H9 (cell line): ENCODE results near the gene INSIG1. TPM values are rescaled to one million over a fixed set of nuclear protein-coding genes. Genes with fewer than 3 reads are reported as not detected.

ENCODE experiments used
- DNase-seq: peaks from one replicate; pipeline ENCODE4 v3.0.0-alpha.2; 2017
- H2AFZ ChIP-seq: one replicate; pipeline ENCODE4 v1.6.1; 2013; ENCODE audit warnings: mild to moderate bottlenecking, low read length, control low read depth, moderate library complexity
- H2AK5ac ChIP-seq: 2 replicates; pipeline ENCODE4 v1.6.1; 2013; ENCODE audit warnings: low read length, control low read depth, mixed read lengths; ENCODE audit not compliant: insufficient read length
- H2BK120ac ChIP-seq: one replicate; pipeline ENCODE4 v1.6.1; 2013; ENCODE audit warnings: low read depth, mild to moderate bottlenecking, low read length, control low read depth, inconsistent platforms; ENCODE audit not compliant: poor library complexity, severe bottlenecking
- H2BK12ac ChIP-seq: 2 replicates; pipeline ENCODE4 v1.6.1; 2013; ENCODE audit warnings: low read length, control low read depth, mixed read lengths, low read depth; ENCODE audit not compliant: insufficient read length
- H2BK15ac ChIP-seq: 2 replicates; pipeline ENCODE4 v1.6.1; 2013; ENCODE audit warnings: low read depth, low read length, control low read depth
- H2BK20ac ChIP-seq: one replicate; pipeline ENCODE4 v1.6.1; 2013; ENCODE audit warnings: low read depth, mild to moderate bottlenecking, low read length, control low read depth, inconsistent platforms; ENCODE audit not compliant: poor library complexity, severe bottlenecking
- H2BK5ac ChIP-seq: 2 replicates; pipeline ENCODE4 v1.6.1; 2013; ENCODE audit warnings: low read length, control low read depth, mixed read lengths; ENCODE audit not compliant: insufficient read length
- H3K14ac ChIP-seq: 2 replicates; pipeline ENCODE4 v1.6.1; 2013; ENCODE audit warnings: low read length, control low read depth; ENCODE audit not compliant: insufficient read depth
- H3K18ac ChIP-seq: 2 replicates; pipeline ENCODE4 v1.6.1; 2013; ENCODE audit warnings: low read depth, mild to moderate bottlenecking, mixed read lengths, low read length, control low read depth; ENCODE audit not compliant: insufficient read length
- H3K23ac ChIP-seq: 2 replicates; pipeline ENCODE4 v1.6.1; 2013; ENCODE audit warnings: low read length, control low read depth, mixed read lengths, low read depth; ENCODE audit not compliant: insufficient read length
- H3K23me2 ChIP-seq: 2 replicates; pipeline ENCODE4 v1.6.1; 2013; ENCODE audit warnings: low read depth, mild to moderate bottlenecking, mixed read lengths, low read length, control low read depth; ENCODE audit not compliant: insufficient read length, poor library complexity, severe bottlenecking
- H3K27ac ChIP-seq: 2 replicates; pipeline ENCODE4 v1.5.1; 2013; ENCODE audit warnings: low read length, control low read depth, mixed read lengths, low read depth; ENCODE audit not compliant: insufficient read length
- H3K27me3 ChIP-seq: 2 replicates; pipeline ENCODE4 v1.6.1; 2013; ENCODE audit warnings: low read length, control low read depth, inconsistent platforms; ENCODE audit not compliant: insufficient read depth
- H3K4ac ChIP-seq: 2 replicates; pipeline ENCODE4 v1.6.1; 2013; ENCODE audit warnings: low read depth, mild to moderate bottlenecking, control low read depth, inconsistent platforms, low read length, moderate library complexity
- H3K4me1 ChIP-seq: 2 replicates; pipeline ENCODE4 v1.6.1; 2013; ENCODE audit warnings: low read length, control low read depth, inconsistent platforms; ENCODE audit not compliant: insufficient read depth
- H3K4me2 ChIP-seq: 2 replicates; pipeline ENCODE4 v1.6.1; 2013; ENCODE audit warnings: low read length, control low read depth, mixed read lengths; ENCODE audit not compliant: insufficient read length, insufficient read depth
- H3K56ac ChIP-seq: 2 replicates; pipeline ENCODE4 v1.6.1; 2013; ENCODE audit warnings: low read depth, mild to moderate bottlenecking, mixed read lengths, low read length, control low read depth; ENCODE audit not compliant: insufficient read length
- H3K79me1 ChIP-seq: 2 replicates; pipeline ENCODE4 v1.6.1; 2013; ENCODE audit warnings: low read depth, mild to moderate bottlenecking, moderate library complexity, low read length, control low read depth, inconsistent platforms; ENCODE audit not compliant: insufficient read depth, poor library complexity, severe bottlenecking
- H3K79me2 ChIP-seq: 2 replicates; pipeline ENCODE4 v1.6.1; 2013; ENCODE audit warnings: low read length, control low read depth, inconsistent platforms; ENCODE audit not compliant: insufficient read depth
- H3K9ac ChIP-seq: 2 replicates; pipeline ENCODE4 v1.6.1; 2013; ENCODE audit warnings: low read length, control low read depth, mixed read lengths; ENCODE audit not compliant: insufficient read length; ENCODE audit errors: extremely low read depth
- H3K9me3 ChIP-seq: one replicate; pipeline ENCODE4 v1.6.1; 2013; ENCODE audit warnings: low read depth, low read length, inconsistent platforms; ENCODE audit not compliant: control insufficient read depth
- H3T11ph ChIP-seq: one replicate; pipeline ENCODE4 v1.6.1; 2013; ENCODE audit warnings: mild to moderate bottlenecking, low read length, control low read depth, inconsistent platforms
- H4K20me1 ChIP-seq: one replicate; pipeline ENCODE4 v1.6.1; 2013; ENCODE audit not compliant: control insufficient read depth, insufficient read length, insufficient read depth
- H4K5ac ChIP-seq: 2 replicates; pipeline ENCODE4 v1.6.1; 2013; ENCODE audit warnings: low read depth, mild to moderate bottlenecking, mixed read lengths, low read length, control low read depth; ENCODE audit not compliant: insufficient read length
- H4K8ac ChIP-seq: replicated peaks from 2 replicates; pipeline ENCODE4 v1.6.1; 2013; ENCODE audit warnings: low read length, control low read depth, mixed read lengths, low read depth; ENCODE audit not compliant: insufficient read length
- H4K91ac ChIP-seq: 2 replicates; pipeline ENCODE4 v1.6.1; 2013; ENCODE audit warnings: low read depth, mild to moderate bottlenecking, moderate library complexity, mixed read lengths, low read length, control low read depth; ENCODE audit not compliant: insufficient read length
- H3K27ac Mint-ChIP-seq, 3 experiments: 2 replicates in 2 of 3; 3 replicates in 1 of 3; pipeline ENCODE4 v1.8.0; 2020 to 2021; ENCODE audit warnings: mixed read lengths in 3 of 3, mild to moderate bottlenecking in 1 of 3, moderate library complexity in 1 of 3
- H3K27me3 Mint-ChIP-seq: 2 replicates; pipeline ENCODE4 v1.8.0; 2021; ENCODE audit warnings: low read depth, mild to moderate bottlenecking, moderate library complexity, mixed read lengths
- H3K36me3 Mint-ChIP-seq, 3 experiments: 2 replicates in 2 of 3; 3 replicates in 1 of 3; pipeline ENCODE4 v1.8.0; 2020 to 2021; ENCODE audit warnings: low read depth in 3 of 3, mixed read lengths in 3 of 3; ENCODE audit not compliant: insufficient read depth in 1 of 3
- H3K4me1 Mint-ChIP-seq, 2 experiments: 2 replicates each; pipeline ENCODE4 v1.8.0; 2020; ENCODE audit warnings: mixed read lengths in 2 of 2
- H3K4me3 Mint-ChIP-seq, 2 experiments: 2 replicates in 1 of 2; 3 replicates in 1 of 2; pipeline ENCODE4 v1.8.0; 2020 to 2021; ENCODE audit warnings: mild to moderate bottlenecking in 2 of 2, mixed read lengths in 2 of 2, moderate library complexity in 1 of 2
- H3K9me3 Mint-ChIP-seq, 2 experiments: 2 replicates in 1 of 2; 3 replicates in 1 of 2; pipeline ENCODE4 v1.8.0; 2020; ENCODE audit warnings: mild to moderate bottlenecking in 2 of 2, mixed read lengths in 2 of 2, moderate library complexity in 1 of 2
- WGBS: extraction: QIAGEN DNeasy Blood & Tissue Kit; methylation state at CpG from one replicate; pipeline ENCODE4 v1.1.7; 2013; ENCODE audit warnings: missing lambda C conversion rate, low lambda C conversion rate, mixed read lengths; ENCODE audit not compliant: insufficient read length; ENCODE audit errors: extremely low coverage; 5-methylcytosine and 5-hydroxymethylcytosine counted together
- total RNA-seq: library from RNA; stranded (reverse); gene quantifications from 2 replicates; pipeline ENCODE4 v1.2.1, GENCODE V29; 2021
- TF ChIP-seq, protein P1 (sequence below): fragments of 200-600 bp; sonication (generic); conservative IDR thresholded peaks from 3 replicates; pipeline ENCODE4 v1.8.0; 2021; ENCODE audit warnings: antibody characterized with exemption, mild to moderate bottlenecking

Gene INSIG1
- total RNA-seq, 1 experiment from 2014 or later, result 23.3 TPM

DNA sequence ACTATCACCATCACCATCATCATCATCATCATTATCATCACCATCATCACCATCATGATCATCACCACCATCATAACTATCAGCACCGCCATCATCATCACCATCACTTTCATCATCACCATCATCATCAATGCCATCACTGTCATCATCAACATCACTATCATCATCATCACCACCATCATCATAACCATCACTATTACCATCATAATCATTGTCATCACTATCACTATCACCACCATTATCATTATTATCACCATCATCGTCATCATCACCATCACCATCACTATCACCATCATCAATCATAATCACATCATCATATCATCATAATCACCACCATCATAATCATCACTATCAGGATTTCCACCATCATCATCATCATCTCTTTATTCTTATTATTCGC lies 20.6 kb downstream of the INSIG1 start:
- no peaks in the 10 kb centered on the region for H3K4me1 Mint-ChIP-seq
- no peaks in the 10 kb centered on the region for H3K79me1 ChIP-seq
- H3K27me3 ChIP-seq, result no peaks in the 10 kb centered on the region
- H3K4me3 Mint-ChIP-seq, result no peak overlapping the region
- H3K18ac ChIP-seq, result no peak overlapping the region
- no peak overlapping the region for H3K27ac Mint-ChIP-seq
- no peak for DNase-seq
- no peaks in the 10 kb centered on the region for H3K23me2 ChIP-seq
- no peak overlapping the region for H2AK5ac ChIP-seq
- H2BK5ac ChIP-seq, result no peak overlapping the region
- TF ChIP-seq, protein P1, sequence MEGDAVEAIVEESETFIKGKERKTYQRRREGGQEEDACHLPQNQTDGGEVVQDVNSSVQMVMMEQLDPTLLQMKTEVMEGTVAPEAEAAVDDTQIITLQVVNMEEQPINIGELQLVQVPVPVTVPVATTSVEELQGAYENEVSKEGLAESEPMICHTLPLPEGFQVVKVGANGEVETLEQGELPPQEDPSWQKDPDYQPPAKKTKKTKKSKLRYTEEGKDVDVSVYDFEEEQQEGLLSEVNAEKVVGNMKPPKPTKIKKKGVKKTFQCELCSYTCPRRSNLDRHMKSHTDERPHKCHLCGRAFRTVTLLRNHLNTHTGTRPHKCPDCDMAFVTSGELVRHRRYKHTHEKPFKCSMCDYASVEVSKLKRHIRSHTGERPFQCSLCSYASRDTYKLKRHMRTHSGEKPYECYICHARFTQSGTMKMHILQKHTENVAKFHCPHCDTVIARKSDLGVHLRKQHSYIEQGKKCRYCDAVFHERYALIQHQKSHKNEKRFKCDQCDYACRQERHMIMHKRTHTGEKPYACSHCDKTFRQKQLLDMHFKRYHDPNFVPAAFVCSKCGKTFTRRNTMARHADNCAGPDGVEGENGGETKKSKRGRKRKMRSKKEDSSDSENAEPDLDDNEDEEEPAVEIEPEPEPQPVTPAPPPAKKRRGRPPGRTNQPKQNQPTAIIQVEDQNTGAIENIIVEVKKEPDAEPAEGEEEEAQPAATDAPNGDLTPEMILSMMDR, result no peak
- H3K14ac ChIP-seq, result no peak overlapping the region
- H3K9ac ChIP-seq, result no peak overlapping the region
- H3K23ac ChIP-seq, result no peak overlapping the region
- no peaks in the 10 kb centered on the region for H3K4me1 ChIP-seq
- no peaks in the 10 kb centered on the region for H4K20me1 ChIP-seq
- H3K27me3 Mint-ChIP-seq, result peaks cover 22% of the 10 kb centered on the region
- no peak overlapping the region for H3K4ac ChIP-seq
- no peak overlapping the region for H4K91ac ChIP-seq
- no peak overlapping the region for H4K8ac ChIP-seq
- no peaks in the 10 kb centered on the region for H3K9me3 ChIP-seq
- H3K27ac ChIP-seq, result no peak overlapping the region
- no peak overlapping the region for H3T11ph ChIP-seq
- H3K79me2 ChIP-seq, result no peaks in the 10 kb centered on the region
- no peak overlapping the region for H2BK120ac ChIP-seq
- H3K4me2 ChIP-seq, result no peak overlapping the region
- no peaks in the 10 kb centered on the region; a peak in 2 of 5 replicates for H3K9me3 Mint-ChIP-seq
- no peak overlapping the region for H2AFZ ChIP-seq
- WGBS, result 100% methylated on average over 1 of the region's 3 CpGs
- H2BK15ac ChIP-seq, result no peak overlapping the region
- H2BK20ac ChIP-seq, result no peak overlapping the region
- H3K56ac ChIP-seq, result no peak overlapping the region
- H2BK12ac ChIP-seq, result no peak overlapping the region
- H4K5ac ChIP-seq, result no peak overlapping the region
- 0 out of 7 replicates have a peak, but pooled peaks cover 0 to under 1% (median 0%) of the 10 kb centered on the region in 3 experiments for H3K36me3 Mint-ChIP-seq
